ENCODE results near the gene TBC1D9. TPM values are rescaled to one million over a fixed set of nuclear protein-coding genes. Genes with fewer than 3 reads are reported as not detected.

The TBC1D9 gene
- total and polyA plus RNA-seq, 4 donors: 47.6 to 98.1 (median 54.2) TPM

- H3K4me1 ChIP-seq (ENCODE audit: control insufficient read depth, insufficient read depth, low read length): no peaks in the 10 kb centered on the region
- H3K36me3 ChIP-seq (ENCODE audit: control insufficient read depth, insufficient read depth, low read length): no peaks in the 10 kb centered on the region
- no peak for DNase-seq (ENCODE audit: low read depth in 4 of 6, low spot score in 6 of 6)
- peaks cover 2% of the 10 kb centered on the region for H3K9me3 ChIP-seq (ENCODE audit: control insufficient read depth, insufficient read depth, low read length)
- H3K4me3 ChIP-seq (ENCODE audit: low read depth, low read length): no peak overlapping the region
- no CpG with 5 or more reads among the region's 1 CpG for WGBS (ENCODE audit: insufficient coverage)
- no peak overlapping the region for H3K27ac ChIP-seq (ENCODE audit: low read depth, low read length)
- no peaks in the 10 kb centered on the region for H3K27me3 ChIP-seq (ENCODE audit: control insufficient read depth, insufficient read depth, low read length)
Observed at GRCh38 chr4:140595065-140595464, 161.1 kb downstream of the TBC1D9 start.

- Histone ChIP-seq H3K36me3 (ENCODE audit: control insufficient read depth, insufficient read depth, low read length) (no peaks in the 10 kb centered on the region), H3K4me1 (ENCODE audit: control insufficient read depth, insufficient read depth, low read length) (peaks cover under 1% of the 10 kb centered on the region), H3K27ac (ENCODE audit: low read depth, low read length) (no peak overlapping the region), H3K4me3 (ENCODE audit: low read depth, low read length) (no peak overlapping the region), H3K9me3 (ENCODE audit: control insufficient read depth, insufficient read depth, low read length) (no peaks in the 10 kb centered on the region), H3K27me3 (ENCODE audit: control insufficient read depth, insufficient read depth, low read length) (peaks cover 5% of the 10 kb centered on the region)
- 40% methylated on average over 1 of the region's 1 CpG for WGBS (ENCODE audit: insufficient coverage)
- DNase-seq (ENCODE audit: low read depth in 4 of 6, low spot score in 6 of 6): no peak
Observed at GRCh38 chr4:140584439-140584838, 171.7 kb downstream of the TBC1D9 start.

- WGBS (ENCODE audit: insufficient coverage): 57% methylated on average over 1 of the region's 3 CpGs
- DNase-seq (ENCODE audit: low read depth in 4 of 6, low spot score in 6 of 6): no peak
Observed at GRCh38 chr4:140581078-140581477, 175.1 kb downstream of the TBC1D9 start.

GRCh38 chr4:140579278-140579677, 176.9 kb downstream of the TBC1D9 start:
- Histone ChIP-seq H3K36me3 (ENCODE audit: control insufficient read depth, insufficient read depth, low read length) (no peaks in the 10 kb centered on the region), H3K4me3 (ENCODE audit: low read depth, low read length) (no peak overlapping the region), H3K4me1 (ENCODE audit: control insufficient read depth, insufficient read depth, low read length) (peaks cover 5% of the 10 kb centered on the region), H3K27me3 (ENCODE audit: control insufficient read depth, insufficient read depth, low read length) (peaks cover 15% of the 10 kb centered on the region), H3K27ac (ENCODE audit: low read depth, low read length) (no peak overlapping the region), H3K9me3 (ENCODE audit: control insufficient read depth, insufficient read depth, low read length) (no peaks in the 10 kb centered on the region)
- 3% methylated on average over 16 of the region's 27 CpGs for WGBS (ENCODE audit: insufficient coverage)
- peak in 2 of 6 donors; percentile 28 to 49 for DNase-seq (ENCODE audit: low read depth in 4 of 6, low spot score in 6 of 6)

More at GRCh38 chr4:140581078-140581477, 175.1 kb downstream of the TBC1D9 start:
- no peaks in the 10 kb centered on the region for H3K9me3 ChIP-seq (ENCODE audit: control insufficient read depth, insufficient read depth, low read length)
- H3K27me3 ChIP-seq (ENCODE audit: control insufficient read depth, insufficient read depth, low read length): peaks cover 15% of the 10 kb centered on the region
- H3K4me3 ChIP-seq (ENCODE audit: low read depth, low read length): no peak overlapping the region
- H3K36me3 ChIP-seq (ENCODE audit: control insufficient read depth, insufficient read depth, low read length): no peaks in the 10 kb centered on the region
- H3K27ac ChIP-seq (ENCODE audit: low read depth, low read length): no peak overlapping the region
- H3K4me1 ChIP-seq (ENCODE audit: control insufficient read depth, insufficient read depth, low read length): peaks cover 5% of the 10 kb centered on the region

GRCh38 chr4:140575489-140575888, 180.7 kb downstream of the TBC1D9 start:
- H3K27me3 ChIP-seq (ENCODE audit: control insufficient read depth, insufficient read depth, low read length): peaks cover 14% of the 10 kb centered on the region
- WGBS (ENCODE audit: insufficient coverage): 71% methylated on average over 3 of the region's 4 CpGs
- H3K4me1 ChIP-seq (ENCODE audit: control insufficient read depth, insufficient read depth, low read length): peaks cover 5% of the 10 kb centered on the region
- H3K36me3 ChIP-seq (ENCODE audit: control insufficient read depth, insufficient read depth, low read length): no peaks in the 10 kb centered on the region
- no peak overlapping the region for H3K27ac ChIP-seq (ENCODE audit: low read depth, low read length)
- DNase-seq (ENCODE audit: low read depth in 4 of 6, low spot score in 6 of 6): no peak
- H3K9me3 ChIP-seq (ENCODE audit: control insufficient read depth, insufficient read depth, low read length): no peaks in the 10 kb centered on the region
- no peak overlapping the region for H3K4me3 ChIP-seq (ENCODE audit: low read depth, low read length)

GRCh38 chr4:140571620-140572019, 184.6 kb downstream of the TBC1D9 start:
- Histone ChIP-seq H3K27me3 (ENCODE audit: control insufficient read depth, insufficient read depth, low read length) (peaks cover 40% of the 10 kb centered on the region), H3K4me3 (ENCODE audit: low read depth, low read length) (no peak overlapping the region), H3K36me3 (ENCODE audit: control insufficient read depth, insufficient read depth, low read length) (no peaks in the 10 kb centered on the region), H3K27ac (ENCODE audit: low read depth, low read length) (no peak overlapping the region), H3K9me3 (ENCODE audit: control insufficient read depth, insufficient read depth, low read length) (no peaks in the 10 kb centered on the region), H3K4me1 (ENCODE audit: control insufficient read depth, insufficient read depth, low read length) (peaks cover 18% of the 10 kb centered on the region)
- no peak for DNase-seq (ENCODE audit: low read depth in 4 of 6, low spot score in 6 of 6)
- WGBS (ENCODE audit: insufficient coverage): no CpG with 5 or more reads among the region's 2 CpGs

Small RNA genes lying within 50 kb of the gene (small RNA-seq; reads per million reads assigned to genes)
- not detected for gene AC108019.1 (ENCODE audit: low replicate concordance)
- gene RF00019 (ENCODE audit: low replicate concordance): not detected
- not detected for gene RN7SL152P (ENCODE audit: low replicate concordance)
- gene RNY1P14 (ENCODE audit: low replicate concordance): not detected

Other genes starting within 250 kb of the TBC1D9 start
- 10 to 100 TPM; 37.8 to 51.6 TPM for gene ELMOD2, start 232.2 kb downstream of the TBC1D9 start, total RNA-seq
- 10 to 100 TPM; 20.8 to 27.6 TPM for gene ELMOD2, start 232.2 kb downstream of the TBC1D9 start, polyA plus RNA-seq (ENCODE audit: insufficient read length in 2 of 2)
- under 1 TPM in 1 of 2 donors, not detected in 1; 0.61 TPM for gene UCP1, start 187.4 kb downstream of the TBC1D9 start, total RNA-seq
- under 1 TPM; 0.36 to 0.41 TPM for gene UCP1, start 187.4 kb downstream of the TBC1D9 start, polyA plus RNA-seq (ENCODE audit: insufficient read length in 2 of 2)

Measured in spinal cord (tissue), 10 donors.